NCI-H2196 treated with DMSO at 0.1 percent for 48 hours (cell line): ENCODE results near the gene MROH8.
"Not testable (repeated sequence)": the region's sequence is repeated elsewhere in the genome, so short reads cannot be mapped to it uniquely, and the experiment has no call there.

Source experiments
- DNase-seq: peaks from one replicate; lab custom pipeline; 2025; ENCODE audit not compliant: unreplicated experiment; lab: John Stamatoyannopoulos, UW

MROH8 gene

DNA sequence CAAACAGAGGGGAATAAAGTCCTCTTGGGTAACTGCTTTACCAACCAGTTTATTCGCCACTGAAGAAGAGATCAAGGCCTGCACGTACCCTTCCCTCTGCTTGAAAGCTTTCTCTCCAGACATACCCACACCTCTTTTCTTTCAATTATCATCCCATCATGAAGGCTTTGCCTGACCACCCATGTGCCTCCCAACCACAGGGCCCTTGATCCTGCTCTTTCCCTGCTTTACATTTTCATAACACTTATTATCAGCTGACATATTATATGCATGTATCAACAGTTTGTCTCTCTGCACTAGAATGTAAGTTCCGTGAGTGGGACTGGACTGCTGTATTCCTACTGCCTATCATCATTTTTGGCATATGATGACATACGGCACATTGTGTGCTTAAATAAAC, 21.1 kb downstream of the MROH8 start:
- DNase-seq: no peak

DNA sequence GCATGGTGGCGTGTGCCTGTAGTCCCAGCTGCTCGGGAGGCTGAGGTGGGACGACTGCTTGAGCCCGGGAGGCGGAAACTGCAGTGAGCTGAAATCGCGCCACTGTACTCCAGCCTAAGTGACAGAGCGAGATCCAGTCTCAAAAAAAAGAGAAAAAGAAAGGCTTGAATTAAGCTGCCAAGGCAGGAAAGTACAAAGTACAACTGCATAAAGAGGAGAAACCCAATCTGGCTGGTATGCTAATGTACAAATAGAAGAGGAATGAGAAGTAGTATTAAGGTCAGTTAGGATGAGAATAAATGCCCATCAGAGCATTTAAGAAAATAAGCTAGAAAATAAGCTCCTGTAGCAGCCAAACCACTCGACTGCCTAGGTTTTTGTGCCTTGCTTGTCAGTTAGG, 23.4 kb downstream of the MROH8 start:
- no peak for DNase-seq

DNA sequence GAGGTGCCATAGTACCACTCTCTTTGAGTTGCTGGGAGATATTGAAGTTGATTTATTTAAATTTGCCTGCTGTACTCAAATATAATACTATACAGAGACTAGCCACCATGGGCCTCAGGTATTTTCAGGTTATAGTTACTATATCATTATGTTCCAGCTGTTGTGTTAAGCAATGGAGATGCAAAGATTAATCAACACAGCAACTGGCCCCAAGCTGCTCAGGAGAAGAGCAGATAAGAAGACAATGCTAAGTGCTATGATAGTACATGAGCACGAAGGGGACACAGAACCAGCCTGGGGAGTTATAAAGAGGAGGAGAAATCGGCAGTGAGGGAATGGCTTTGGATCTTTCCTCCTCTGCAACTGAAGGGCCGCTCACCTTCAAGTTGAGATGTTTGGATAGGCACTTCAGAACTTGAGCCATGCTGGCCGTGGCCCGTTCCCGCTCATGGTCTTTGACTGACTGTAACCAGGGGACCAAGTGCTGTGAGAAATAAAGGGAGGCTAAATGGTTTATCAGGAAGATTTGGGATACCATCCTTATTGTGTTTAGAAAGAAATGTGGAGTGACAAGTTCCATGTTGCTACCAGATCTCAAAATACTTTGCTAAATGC, 24.6 kb downstream of the MROH8 start:
- DNase-seq: no peak

DNA sequence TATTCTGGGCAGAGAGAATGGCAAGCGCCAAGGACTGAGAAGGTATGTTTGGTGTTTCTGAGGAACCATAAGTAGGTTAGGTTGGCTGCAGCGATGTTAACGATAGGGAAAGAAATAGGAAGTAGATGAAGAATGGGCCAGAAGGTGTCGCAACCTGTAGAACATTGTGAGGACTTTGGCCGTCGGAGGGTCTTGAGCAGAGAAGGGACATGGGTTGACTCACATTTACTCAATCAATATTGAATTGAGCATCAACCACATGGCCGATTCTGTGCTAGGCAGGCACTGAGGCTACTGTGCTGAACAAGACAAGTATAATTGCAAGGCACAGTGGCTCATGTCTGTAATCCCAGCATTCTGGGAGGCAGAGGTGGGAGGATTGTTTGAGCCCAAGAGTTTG, 27.1 kb downstream of the MROH8 start:
- no peak for DNase-seq

DNA sequence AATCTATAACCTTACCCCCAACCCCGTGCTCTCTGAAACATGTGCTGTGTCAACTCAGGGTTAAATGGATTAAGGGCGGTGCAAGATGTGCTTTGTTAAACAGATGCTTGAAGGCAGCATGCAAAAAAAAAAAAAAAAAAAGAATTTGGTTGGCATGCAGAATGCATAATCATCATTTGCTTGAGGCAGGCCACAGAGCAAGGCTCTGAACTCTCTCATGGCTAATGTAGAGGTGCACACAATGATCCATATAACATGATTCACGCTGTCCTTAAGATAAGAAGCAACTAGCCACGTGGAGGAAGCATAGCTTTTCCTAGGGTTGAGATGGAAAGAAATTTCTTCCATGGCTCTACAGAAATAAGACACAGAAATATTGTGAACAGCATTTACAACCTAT, 27.8 kb downstream of the MROH8 start:
- DNase-seq: no peak

DNA sequence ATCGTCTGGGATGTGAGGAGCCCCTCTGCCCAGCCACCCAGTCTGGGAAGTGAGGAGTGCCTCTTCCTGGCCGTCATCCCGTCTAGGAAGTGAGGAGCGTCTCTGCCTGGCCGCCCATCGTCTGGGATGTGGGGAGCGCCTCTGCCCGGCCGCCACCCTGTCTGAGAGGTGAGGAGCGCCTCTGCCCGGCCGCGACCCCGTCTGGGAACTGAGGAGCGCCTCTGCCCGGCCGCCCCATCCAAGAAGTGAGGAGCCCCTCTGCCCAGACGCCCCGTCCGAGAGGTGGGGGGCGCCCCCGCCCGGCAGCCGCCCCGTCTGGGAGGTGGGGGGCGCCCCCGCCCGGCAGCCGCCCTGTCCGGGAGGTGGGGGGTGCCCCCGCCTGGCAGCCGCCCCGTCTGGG, 28.5 kb downstream of the MROH8 start:
- not testable (repeated sequence) for DNase-seq

DNA sequence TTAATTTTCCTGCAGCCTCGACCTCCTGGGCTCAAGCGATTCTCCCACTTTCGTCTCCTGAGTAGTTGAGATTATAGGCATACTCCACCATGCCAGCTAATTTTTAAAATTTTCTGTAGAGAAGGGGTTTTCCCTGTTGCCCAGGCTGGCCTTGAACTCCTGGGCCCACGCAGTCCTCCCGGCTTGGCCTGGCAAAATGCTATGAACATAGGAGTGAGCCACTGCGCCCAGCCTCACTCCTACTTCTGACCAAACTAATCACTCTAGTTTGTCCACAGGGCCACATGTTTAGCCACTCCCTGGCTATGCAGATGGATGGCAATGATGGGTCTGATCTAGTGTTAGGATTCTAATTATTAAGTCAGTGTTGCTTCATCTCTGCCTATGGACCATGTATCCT, 32.1 kb downstream of the MROH8 start:
- no peak for DNase-seq

DNA sequence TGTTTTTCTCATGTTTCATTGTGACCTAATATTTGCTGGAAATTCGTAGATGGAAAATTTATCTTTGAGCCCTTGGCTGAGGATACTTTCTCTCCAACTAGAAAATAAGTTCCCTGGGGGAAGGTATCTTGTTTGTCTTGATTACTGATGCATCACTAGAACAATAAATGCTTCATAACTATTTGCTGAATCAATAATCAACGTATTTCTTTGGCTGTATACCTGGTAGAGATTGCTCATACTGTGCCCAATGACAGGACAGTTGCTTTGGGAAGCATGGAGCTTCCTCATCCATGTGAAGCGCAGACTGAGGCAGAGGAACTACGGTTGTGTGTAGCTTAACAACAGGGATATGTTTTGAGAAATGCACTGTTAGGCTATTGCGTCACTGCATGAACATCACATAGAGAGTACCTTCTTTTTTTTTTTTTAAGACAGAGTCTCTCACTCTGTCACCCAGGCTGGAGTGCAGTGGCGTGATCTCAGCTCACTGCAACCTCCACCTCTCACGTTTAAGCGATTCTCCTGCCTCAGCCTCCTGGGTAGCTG, 34.4 kb downstream of the MROH8 start:
- DNase-seq: no peak

DNA sequence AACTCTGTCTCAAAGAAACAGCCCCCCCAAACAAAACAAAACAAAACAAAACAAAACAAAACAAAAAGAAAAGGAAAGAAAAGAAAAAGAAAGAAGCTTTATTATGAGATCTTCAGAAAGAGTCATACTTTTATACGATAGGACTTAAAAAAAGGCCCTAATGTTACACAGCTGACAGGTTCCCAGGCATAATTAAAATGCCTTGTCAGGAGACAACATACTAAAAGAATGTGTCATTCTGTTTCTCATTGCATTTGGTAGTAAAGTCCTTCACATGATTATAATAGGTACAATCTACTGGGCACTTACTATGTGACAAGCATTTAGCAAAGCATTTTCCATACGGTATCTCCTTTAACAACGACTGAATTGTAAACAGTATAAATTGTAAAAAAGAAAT, 36.6 kb downstream of the MROH8 start:
- DNase-seq: no peak

DNA sequence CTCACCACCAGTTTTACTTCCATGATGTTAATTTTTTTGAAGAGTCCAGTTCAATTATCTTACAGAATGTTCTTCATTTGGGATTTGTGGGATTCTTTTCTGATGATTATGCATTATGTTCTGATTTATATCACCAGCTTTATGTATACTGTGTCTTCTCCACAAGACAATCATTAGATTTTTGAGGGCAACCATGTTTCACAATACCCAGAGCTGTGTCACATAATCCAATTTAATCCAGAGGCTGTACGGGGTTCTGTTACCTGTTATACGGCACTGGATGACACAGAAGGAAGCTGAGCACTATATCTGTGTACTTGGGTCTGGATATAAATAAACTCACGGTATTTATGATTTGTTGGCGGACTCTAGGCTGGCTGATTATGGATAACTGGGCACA, 41.8 kb downstream of the MROH8 start:
- no peak for DNase-seq

DNA sequence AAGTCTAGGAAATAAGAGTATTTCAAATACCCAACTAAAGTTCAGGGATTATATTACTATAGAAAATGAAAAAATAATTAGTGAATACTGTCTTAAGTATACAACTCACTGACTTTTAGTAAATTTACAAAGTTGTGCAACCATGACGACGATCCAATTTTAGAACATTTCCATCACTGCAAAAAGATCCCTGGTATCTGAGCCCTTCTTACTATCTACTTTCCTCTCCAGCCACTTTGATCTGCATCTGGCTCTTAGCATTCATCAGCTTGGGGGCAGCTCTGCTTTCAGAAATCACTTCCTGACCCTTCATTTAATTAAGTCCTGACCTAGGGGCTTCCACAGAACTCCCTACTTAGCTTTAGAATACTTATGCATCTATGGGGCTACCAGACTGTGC, 45.4 kb downstream of the MROH8 start:
- no peak for DNase-seq

DNA sequence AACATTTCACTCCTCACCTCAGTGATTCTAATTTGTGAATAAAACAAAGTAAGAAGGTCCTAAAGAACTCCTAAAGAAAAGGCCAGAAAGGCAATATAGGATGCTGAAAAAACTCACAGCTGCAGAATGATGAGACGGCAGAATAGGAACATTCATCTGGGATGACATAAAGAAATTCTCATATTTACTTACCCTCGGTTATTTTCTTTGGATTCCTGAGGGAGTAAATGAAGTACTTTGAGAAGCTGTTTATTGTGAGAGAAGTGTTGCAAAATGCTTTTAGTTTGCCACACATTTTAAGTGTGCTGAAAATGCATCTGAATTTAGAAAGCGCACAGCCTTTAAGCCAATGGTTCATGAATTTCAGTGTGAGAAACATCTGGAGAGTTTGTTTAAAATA, 47.9 kb downstream of the MROH8 start:
- no peak for DNase-seq

DNA sequence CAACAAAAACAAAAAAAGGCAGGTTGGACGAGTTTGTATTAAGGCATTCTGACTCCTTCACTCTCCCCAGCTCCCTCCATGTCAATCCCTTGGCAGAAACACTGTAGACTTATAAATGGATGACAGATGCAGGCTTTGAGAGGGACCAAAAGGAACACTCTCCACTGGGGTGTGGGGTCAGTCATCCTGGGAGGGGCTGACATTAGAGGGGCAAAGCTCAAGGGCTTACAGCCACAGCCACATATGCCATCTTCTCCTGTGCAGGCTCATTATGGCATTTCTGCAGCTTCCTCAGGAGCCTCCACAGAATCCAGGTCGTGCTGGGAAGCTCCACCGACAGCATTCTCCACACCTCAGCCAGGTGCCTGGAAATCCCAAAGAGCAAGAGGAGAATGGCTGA, 50.5 kb downstream of the MROH8 start:
- no peak for DNase-seq

DNA sequence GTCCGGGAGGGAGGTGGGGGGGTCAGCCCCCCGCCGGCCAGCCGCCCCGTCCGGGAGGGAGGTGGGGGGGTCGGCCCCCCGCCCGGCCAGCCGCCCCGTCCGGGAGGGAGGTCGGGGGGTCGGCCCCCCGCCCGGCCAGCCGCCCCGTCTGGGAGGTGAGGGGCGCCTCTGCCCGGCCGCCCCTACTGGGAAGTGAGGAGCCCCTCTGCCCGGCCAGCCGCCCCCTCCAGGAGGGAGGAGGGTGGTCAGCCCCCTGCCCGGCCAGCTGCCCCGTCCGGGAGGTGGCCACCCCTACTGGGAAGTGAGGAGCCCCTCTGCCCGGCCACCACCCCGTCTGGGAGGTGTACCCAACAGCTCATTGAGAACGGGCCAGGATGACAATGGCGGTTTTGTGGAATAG, 53.1 kb downstream of the MROH8 start:
- not testable (repeated sequence) for DNase-seq

DNA sequence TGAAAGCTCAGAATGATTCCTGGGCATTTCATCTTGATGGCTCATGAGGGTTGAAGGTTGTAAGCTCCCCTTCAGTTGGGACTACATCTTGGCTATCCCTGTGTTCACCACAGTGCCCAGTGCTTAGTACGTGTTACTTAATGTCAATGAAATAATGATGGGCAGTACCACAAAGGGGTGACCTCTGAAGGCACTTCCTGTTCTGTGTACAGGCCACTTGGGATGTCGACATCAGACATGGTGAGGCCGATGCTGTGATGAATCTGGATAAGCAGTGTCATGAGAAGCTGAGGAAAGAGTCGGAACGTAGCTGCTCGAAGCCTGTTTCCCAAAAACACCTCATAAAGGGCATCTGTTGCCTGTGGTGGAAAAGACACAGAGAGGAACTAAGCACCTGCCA, 55.9 kb downstream of the MROH8 start:
- no peak for DNase-seq

DNA sequence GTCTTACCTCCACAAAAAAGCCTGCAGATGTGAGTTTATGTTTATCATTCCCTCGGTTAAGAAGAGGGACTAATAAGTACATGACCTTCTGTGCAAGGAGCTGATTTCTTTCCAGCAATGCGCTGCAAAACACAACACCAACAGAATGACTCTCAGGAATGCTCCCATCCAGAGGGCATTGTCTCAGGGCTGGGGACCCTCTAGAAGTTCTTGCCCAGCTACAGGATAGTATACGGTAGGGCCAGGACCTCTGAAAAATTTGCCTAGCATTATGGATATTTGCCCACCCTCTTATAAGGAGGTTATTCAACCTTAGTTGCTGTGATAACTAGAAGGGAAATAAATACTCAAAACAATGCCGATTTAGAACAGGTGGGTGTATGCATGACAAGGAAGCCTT, 58.9 kb downstream of the MROH8 start:
- DNase-seq: no peak

DNA sequence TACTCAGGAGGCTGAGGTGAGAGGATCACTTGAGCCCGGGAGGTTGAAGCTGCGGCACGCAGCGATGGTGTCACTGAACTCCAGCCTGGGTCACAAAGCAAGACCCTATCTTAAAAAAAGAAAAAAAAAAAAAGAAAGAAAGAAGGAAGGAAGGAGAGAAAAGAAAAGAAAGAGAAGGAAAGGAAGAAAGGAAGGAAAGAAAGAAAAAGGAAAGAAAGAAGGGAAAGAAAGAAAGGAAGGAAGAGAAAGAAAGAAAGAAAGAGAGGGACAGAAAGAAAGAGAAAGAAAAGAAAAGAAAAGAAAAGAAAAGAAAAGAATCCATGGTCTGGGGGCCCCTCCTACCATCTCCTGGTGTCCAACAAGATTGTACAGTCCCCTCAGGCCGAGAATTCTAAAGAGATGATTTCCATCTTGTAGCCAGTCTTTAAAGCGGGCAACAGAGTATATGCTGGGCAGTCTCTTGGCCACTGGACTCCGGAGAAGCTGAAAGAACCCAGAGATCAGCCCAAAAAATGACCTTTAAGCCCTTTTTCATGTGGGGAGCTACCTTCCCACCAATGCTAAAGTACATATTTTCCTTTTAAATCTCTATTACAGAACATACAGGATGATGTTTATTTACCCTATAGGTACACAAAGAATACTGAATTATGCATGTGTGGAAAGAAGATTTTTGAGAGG, 59.9 kb downstream of the MROH8 start:
- no peak for DNase-seq

DNA sequence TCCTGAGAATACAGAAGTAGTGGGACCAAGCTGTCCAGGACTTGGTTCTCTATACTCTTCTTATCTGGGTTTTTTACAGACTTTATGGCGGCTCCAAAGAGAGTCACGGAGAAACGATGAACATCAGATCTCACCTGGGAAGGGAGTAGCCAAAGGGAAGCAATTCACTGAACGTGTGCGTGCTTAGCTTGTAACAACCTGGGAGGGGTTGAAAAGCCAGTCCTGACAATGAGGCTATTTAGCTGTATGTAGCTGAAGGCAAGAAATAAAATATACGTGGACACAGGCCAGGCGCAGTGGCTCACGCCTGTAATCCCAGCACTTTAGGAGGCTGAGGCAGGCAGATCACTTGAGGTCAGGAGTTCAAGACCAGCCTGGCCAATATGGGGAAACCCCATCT, 65.3 kb downstream of the MROH8 start:
- no peak for DNase-seq

DNA sequence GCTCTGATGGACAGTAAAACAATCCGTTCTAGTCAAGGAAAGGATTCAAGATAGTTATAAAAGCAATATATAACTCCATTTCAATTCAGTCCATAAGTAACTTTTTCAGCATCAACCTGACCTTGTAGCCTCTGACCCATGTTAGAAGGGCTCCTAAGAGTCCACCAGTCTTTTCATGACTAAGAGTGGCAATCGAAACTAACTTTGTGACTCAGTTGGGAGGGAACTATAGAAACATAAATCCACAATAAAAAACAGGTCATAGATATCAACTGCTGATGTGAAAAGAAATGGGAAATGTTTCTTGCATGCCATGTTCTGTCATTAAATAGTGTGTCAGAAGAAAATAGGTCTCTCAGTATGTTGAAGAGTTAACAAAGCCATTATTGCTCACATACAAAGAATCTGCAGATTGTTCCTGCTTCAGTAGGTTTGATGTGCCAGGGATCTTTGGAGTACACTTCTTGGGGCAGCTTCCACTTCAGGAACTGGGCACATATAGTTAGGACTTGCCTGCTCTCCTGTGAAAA, 67.4 kb downstream of the MROH8 start:
- DNase-seq: no peak

DNA sequence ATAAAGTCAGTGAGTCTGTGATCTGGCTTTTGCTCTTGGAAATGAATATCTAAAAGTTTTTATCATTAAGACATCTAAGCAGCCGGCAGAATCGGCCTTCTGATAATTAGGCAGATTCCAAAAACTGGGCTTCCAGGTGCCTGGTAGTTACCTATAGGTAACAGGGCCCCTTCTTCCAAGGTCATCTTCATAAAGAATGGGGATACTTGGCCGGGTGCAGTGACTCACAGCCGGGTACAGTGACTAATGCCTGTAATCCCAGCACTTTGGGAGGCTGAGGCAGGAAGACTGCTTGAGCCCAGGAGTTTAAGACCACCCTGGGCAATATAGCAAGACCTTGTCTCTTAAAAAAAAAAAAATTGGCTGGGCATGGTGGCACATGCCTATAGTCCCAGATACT, 70.7 kb downstream of the MROH8 start:
- DNase-seq: no peak

DNA sequence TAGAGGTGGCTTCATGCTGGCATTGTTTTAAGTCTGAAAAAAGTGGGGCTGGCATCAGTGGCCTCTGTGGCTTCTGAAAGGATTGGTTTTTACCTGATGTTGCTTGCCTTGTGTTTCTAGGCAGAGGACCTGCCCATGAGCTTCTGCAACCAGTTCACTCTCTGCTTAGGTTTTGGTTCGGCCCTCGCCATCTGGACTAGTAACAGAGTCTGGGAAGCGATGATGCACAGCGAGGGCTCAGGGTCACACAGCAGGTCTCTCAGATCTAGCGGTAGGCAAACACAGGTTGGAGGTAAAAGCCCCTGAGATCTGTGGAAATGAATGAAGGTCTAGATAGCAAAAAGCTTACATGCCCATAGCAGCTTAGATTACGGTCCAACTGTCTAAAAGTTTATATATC, 76.8 kb downstream of the MROH8 start:
- DNase-seq: no peak

DNA sequence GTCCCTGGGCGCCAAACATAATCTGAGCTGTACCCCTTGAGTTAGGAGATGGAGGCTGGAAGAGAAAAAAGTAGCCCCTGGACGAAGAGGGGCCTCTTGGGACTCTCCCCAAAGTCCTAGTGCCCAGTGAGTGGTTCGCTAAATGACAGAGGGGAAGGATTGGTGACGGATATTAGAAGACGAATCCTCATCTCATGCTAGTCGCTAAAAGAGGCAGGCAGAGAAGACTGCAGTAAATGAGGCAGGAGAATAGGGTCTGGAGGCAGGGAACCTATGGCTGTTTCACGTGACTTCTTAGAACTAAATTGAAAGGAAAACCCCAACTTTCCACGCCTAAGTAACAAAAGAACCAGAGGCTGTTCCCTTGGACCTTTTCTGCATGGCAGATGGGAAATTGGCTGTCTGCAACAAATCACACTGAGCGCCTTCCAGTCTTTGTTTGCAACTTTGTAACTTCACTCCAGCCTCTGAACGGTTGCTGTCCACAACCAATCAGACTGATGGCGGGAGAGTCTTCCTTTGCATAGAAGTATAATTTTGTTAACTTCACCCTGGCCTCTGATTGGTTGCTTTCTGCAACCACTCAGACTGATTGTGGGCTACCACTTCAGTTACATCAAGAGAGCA, 82.8 kb downstream of the MROH8 start:
- DNase-seq: no peak
